Measurements from ENCODE around the gene ZNF70. TPM values are rescaled to one million over a fixed set of nuclear protein-coding genes. Genes with fewer than 3 reads are reported as not detected.

ZNF70 gene
- total RNA-seq, 1 experiment from 2014 or later: 3.2 TPM

DNA sequence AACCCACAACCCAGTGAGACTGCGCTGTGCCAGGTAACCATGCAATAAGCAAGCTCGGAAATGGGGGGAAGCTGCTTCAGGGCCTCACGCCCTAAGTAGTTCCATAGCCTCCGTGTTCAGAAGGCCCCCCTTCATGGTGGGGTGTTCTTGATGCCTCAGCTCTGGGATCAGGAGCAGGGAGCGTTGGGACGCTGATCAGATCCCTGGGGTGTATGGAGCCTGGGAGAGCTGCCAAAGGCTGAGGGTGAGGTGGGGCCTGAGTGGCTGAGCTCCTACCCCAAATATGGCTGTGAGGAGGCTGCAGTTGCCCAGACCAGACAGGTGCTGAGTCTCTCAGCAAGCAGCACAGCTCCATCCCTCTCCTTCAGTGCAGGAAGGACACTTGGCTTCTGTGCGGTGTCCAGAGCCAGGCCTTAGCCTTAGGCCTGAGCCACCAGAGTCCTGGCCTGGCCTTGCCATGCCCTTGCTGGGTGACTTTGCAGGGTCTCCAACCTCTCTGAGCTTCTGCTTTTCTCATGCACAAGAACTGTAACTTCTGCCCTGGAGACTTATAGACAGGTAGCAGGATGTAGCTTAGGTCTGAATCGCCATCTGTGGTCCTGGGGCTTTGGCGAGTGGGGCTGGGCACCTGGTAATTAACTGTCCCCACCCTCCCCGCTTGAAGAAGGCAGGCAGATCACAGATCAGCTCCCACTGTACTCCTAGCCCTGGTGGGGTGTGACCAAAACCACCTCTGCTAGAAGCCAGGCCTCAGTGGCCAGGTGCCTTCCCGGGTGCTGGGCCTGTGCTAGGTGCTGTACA is 27.1 kb upstream of the ZNF70 start:
- CTCF ChIA-PET: no interaction called here
- POLR2A ChIA-PET: interaction anchor here (2.8 kb wide), 1 partner anchor 11 kb away, joined by 6 read pairs; the partner anchor contains the start of gene CHCHD10

More for the DNA sequence above, 27.1 kb upstream of the ZNF70 start:
- no peak for ATAC-seq
- no peak overlapping the region for H3K9ac ChIP-seq (ENCODE audit: low read length)
- intact Hi-C loops (cut with micrococcal nuclease): no loop called here
- no peaks in the 10 kb centered on the region for H3K36me3 ChIP-seq (ENCODE audit: control insufficient read depth in 1 of 2, insufficient read depth in 2 of 2, low read length in 2 of 2)
- no peaks in the 10 kb centered on the region for H3K9me3 ChIP-seq (ENCODE audit: control insufficient read depth in 1 of 2, insufficient read depth in 1 of 2, low read depth in 1 of 2, low read length in 2 of 2)
- H3K27me3 ChIP-seq (ENCODE audit: insufficient read depth, low read length): no peaks in the 10 kb centered on the region
- no peak overlapping the region for H3K4me2 ChIP-seq (ENCODE audit: low read length)
- no peak for DNase-seq (ENCODE audit: low read depth, low spot score)
- H3K79me2 ChIP-seq (ENCODE audit: insufficient read depth, low read length): no peaks in the 10 kb centered on the region
- H3K4me3 ChIP-seq (replicated peaks in 1 of 2; ENCODE audit: low read depth in 1 of 2, low read length in 2 of 2): no peak overlapping the region
- no TSS peak for BruUV-seq (replicated peaks)
- TF ChIP-seq SP1 (IDR thresholded peaks at IDR 0.05; ENCODE audit: low read depth): no peak
- no peak for TF ChIP-seq ZNF274 (IDR thresholded peaks at IDR 0.05; ENCODE audit: low read depth, low read length)
- no peak for TF ChIP-seq FOSL1 (IDR thresholded peaks at IDR 0.05; ENCODE audit: low read depth)
- TF ChIP-seq ELF1 (IDR thresholded peaks at IDR 0.05; ENCODE audit: borderline replicate concordance, low read depth): no peak
- TF ChIP-seq RAD21 (IDR thresholded peaks at IDR 0.05; ENCODE audit: low read depth): no peak
- TF ChIP-seq CTCF (IDR thresholded peaks at IDR 0.05 in 2 of 3, conservative IDR thresholded peaks at IDR 0.05 in 1 of 3; ENCODE audit: borderline replicate concordance in 1 of 3, insufficient read depth in 1 of 3, low read depth in 2 of 3, low read length in 2 of 3): no peak
- TF ChIP-seq EGR1 (IDR thresholded peaks at IDR 0.05; ENCODE audit: low read depth): no peak
- TF ChIP-seq JUND (IDR thresholded peaks at IDR 0.05): no peak
- TF ChIP-seq CBX3 (IDR thresholded peaks at IDR 0.05; ENCODE audit: low read depth): no peak
- TF ChIP-seq, protein P1, sequence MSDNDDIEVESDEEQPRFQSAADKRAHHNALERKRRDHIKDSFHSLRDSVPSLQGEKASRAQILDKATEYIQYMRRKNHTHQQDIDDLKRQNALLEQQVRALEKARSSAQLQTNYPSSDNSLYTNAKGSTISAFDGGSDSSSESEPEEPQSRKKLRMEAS (IDR thresholded peaks at IDR 0.05): no peak
- TF ChIP-seq YY1 (IDR thresholded peaks at IDR 0.05; ENCODE audit: extremely low read depth, insufficient replicate concordance, low read depth, low read length): no peak
- no peak for TF ChIP-seq REST (IDR thresholded peaks at IDR 0.05; ENCODE audit: low read depth)
- TF ChIP-seq CEBPB (IDR thresholded peaks at IDR 0.05; ENCODE audit: low read depth): no peak
- no peak for TF ChIP-seq SIN3A (IDR thresholded peaks at IDR 0.05; ENCODE audit: low read depth)
- TF ChIP-seq EZH2phosphoT487 (IDR thresholded peaks at IDR 0.05; ENCODE audit: borderline replicate concordance): no peak
- TF ChIP-seq POLR2A (IDR thresholded peaks at IDR 0.05; ENCODE audit: borderline replicate concordance, extremely low read depth, insufficient read depth, insufficient read length): no peak
- TF ChIP-seq, protein P2, sequence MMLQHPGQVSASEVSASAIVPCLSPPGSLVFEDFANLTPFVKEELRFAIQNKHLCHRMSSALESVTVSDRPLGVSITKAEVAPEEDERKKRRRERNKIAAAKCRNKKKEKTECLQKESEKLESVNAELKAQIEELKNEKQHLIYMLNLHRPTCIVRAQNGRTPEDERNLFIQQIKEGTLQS (IDR thresholded peaks at IDR 0.05): no peak
- TF ChIP-seq POLR2AphosphoS5 (IDR thresholded peaks at IDR 0.05; ENCODE audit: low read depth, low read length): no peak
- no peak for TF ChIP-seq SRF (IDR thresholded peaks at IDR 0.05; ENCODE audit: low read depth)
- no peak overlapping the region for H2AFZ ChIP-seq (ENCODE audit: low read depth, low read length, poor library complexity, severe bottlenecking)
- RAD21 ChIA-PET (ENCODE audit: low non-redundant PET in 1 of 2, low total read pairs in 2 of 2, uncharacterized antibody in 2 of 2, unreplicated experiment in 2 of 2): no interaction called here
- no peaks in the 10 kb centered on the region for H3K9me2 ChIP-seq (ENCODE audit: insufficient read depth)
- H3K27ac ChIP-seq (ENCODE audit: low read depth, low read length): no peak overlapping the region
- H3K4me1 ChIP-seq (ENCODE audit: control insufficient read depth in 1 of 2, insufficient read depth in 2 of 2, low read length in 2 of 2): peaks cover 22 to 47% of the 10 kb centered on the region in 2 experiments
- H4K20me1 ChIP-seq (ENCODE audit: insufficient read depth): no peaks in the 10 kb centered on the region
